GM12878 (cell line): ENCODE results near the gene IGF2BP2.

Source experiments
- CBFB ChIP-seq: IDR thresholded peaks from 2 replicates; pipeline ENCODE4 v1.6.1; 2016; ENCODE audit warnings: antibody characterized with exemption, low read depth
- CTCF ChIP-seq, 3 experiments: IDR thresholded peaks in 2 of 3; conservative IDR thresholded peaks in 1 of 3; 2 replicates each; pipeline ENCODE4 v1.5.1; 2011; ENCODE audit warnings: low read depth in 3 of 3, low read length in 3 of 3, mild to moderate bottlenecking in 3 of 3, control low read depth in 2 of 3, moderate library complexity in 2 of 3, inconsistent platforms in 1 of 3, mixed read lengths in 1 of 3; ENCODE audit not compliant: control insufficient read depth in 2 of 3, insufficient read depth in 1 of 3; ENCODE audit errors: extremely low read depth in 1 of 3
- DPF2 ChIP-seq: fragments of 450-650 bp; IDR thresholded peaks from 2 replicates; pipeline ENCODE4 v1.6.1; 2017; ENCODE audit warnings: mild to moderate bottlenecking
- KLF5 ChIP-seq: fragments of 450-650 bp; IDR thresholded peaks from 2 replicates; pipeline ENCODE4 v1.6.1; 2014; ENCODE audit warnings: mild to moderate bottlenecking; ENCODE audit not compliant: partially characterized antibody
- MLLT1 ChIP-seq: fragments of 450-650 bp; IDR thresholded peaks from 2 replicates; pipeline ENCODE4 v1.6.1; 2016; ENCODE audit warnings: mild to moderate bottlenecking
- RAD21 ChIP-seq: IDR thresholded peaks from 2 replicates; pipeline ENCODE4 v1.6.1; 2011; ENCODE audit warnings: mild to moderate bottlenecking, low read depth, low read length, moderate library complexity; ENCODE audit not compliant: insufficient read depth
- TAF1 ChIP-seq: IDR thresholded peaks from 2 replicates; pipeline ENCODE4 v1.6.1; 2011; ENCODE audit warnings: mild to moderate bottlenecking, low read depth, low read length, borderline replicate concordance

- TF ChIP-seq MLLT1, result no peak
- no peak for TF ChIP-seq TAF1
- no peak for TF ChIP-seq KLF5
- TF ChIP-seq RAD21, result no peak
- TF ChIP-seq CTCF (IDR thresholded peaks at IDR 0.05 in 2 of 3, conservative IDR thresholded peaks at IDR 0.05 in 1 of 3; ENCODE audit: control insufficient read depth in 2 of 3, extremely low read depth in 1 of 3, insufficient read depth in 1 of 3, low read depth in 3 of 3, low read length in 3 of 3), result no peak
- no peak for TF ChIP-seq DPF2
- no peak for TF ChIP-seq CBFB
These were observed 46.7 kb downstream of the IGF2BP2 start for GRCh38 chr3:185778094-185778493.
